Epidermal melanocyte (primary cell): ENCODE data around the gene MAP3K6.

Source experiments
- DNase-seq: peaks from one replicate; pipeline ENCODE4 v3.0.0; 2011; ENCODE audit warnings: low spot score; ENCODE audit not compliant: insufficient read length

MAP3K6 gene

DNA sequence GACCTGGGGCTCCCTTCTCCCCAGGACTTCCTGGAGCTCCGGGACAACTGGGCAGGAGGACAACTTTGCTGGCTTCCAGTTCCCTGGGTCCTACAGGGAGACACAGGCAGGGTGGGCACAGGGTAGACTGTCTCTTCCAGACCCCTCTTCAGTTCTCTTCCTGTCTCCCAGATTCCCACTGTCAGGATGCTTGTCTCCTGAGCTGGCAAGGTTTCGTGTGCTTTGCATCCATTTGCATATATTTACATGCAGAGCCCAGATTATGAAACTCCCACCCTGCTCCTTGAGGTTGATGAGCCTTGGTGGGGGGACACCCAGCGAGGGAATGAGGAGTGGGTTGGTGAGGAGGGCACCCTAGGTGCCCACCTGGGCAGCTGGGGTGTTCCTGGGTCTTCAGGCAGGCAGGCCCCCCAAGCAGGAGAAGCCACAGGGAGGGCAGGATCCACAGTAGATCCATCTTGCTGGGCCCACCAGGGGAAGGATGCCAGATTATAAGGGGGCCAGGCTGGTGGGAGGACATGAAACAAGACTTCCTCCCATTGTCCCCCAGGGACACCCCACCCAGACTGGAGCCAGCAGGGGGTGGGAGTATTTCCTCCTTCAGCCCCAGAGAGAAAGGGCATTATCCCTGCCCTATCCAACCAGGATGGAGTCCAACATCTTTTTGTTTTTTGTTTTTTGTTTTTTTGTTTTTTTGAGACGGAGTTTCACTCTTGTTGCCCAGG, 7.8 kb upstream of the MAP3K6 start, which contains the start of gene FCN3:
FCN3 (minus strand) TSS at position 463 of the 725 bp plus-strand sequence; CDS start at position 457, 6 bp downstream.
- no peak for DNase-seq

DNA sequence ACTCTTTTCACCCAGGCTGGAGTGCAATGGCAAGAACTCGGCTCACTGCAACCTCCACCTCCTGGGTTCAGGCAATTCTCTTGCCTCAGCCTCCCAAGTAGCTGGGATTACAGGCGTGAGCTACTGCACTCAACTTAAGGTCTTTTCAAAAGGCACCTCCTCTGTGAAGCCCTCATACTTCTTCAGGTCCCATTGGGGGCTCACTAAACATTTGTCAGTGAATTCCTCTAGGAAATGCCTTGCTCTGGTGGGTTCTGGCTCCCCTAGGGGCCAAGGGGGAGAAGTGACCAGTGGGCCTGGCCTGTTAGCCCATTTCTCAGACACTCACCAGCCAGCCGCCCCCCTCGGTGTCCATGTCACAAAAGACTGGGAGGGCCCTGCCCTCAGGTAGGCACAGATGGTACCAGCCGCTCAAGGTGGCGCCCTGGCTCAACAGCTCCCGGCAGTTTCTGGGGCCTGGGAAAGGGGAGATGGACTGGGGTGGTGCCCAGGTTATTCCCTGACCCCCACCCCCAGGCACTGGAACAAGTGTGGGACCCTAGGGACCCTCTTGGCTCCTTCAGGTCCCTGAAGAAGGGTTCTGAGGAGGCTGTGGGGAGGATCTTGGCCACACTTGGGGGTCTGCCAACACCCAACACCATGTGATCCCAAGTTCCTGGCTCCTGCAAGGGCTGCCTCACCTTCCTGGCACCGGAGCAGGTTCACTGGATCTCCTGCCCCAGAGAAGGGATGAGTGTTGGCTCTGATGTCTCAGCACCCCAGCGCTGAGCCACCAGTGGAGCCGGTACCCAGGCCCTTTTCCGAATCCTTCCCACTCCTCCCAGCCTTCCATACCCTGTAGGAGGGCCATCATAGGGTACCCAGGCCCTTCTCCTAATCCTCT, 6.3 kb upstream of the MAP3K6 start:
- DNase-seq, result no peak

DNA sequence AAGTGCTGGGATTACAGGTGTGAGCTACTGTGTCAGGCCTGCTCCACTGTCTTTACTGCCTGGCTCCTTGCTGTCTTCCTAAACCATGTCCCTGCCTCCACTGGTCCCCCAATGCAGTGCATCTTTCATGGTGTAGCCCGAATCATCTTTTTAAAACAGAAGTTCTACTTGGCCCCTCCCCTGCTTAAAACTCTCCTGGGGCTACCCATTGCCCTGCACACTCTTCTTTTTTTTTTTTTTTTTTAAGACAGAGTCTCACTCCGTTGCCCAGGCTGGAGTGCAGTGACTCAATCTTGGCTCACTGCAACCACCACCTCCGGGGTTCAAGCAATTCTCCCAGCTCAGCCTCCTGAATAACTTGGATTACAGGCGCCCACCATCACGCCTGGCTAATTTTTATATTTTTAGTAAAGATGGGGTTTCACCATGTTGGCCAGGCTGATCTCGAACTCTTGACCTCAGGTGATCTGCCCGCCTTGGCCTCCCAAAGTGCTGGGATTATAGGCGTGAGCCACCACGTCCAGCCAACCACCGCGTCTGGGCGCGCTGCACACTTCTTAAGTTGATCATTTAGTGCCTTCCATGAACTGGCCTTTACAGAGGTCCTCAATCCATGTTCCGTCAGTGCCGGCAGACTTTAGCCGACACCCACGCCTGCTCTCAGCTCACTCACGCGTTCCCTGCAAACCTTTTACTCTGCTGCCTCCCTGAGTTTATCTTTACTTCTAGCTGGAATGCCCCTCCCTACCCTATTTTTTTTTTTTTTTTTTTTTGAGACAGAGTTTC, 5.5 kb upstream of the MAP3K6 start:
- DNase-seq, result no peak

DNA sequence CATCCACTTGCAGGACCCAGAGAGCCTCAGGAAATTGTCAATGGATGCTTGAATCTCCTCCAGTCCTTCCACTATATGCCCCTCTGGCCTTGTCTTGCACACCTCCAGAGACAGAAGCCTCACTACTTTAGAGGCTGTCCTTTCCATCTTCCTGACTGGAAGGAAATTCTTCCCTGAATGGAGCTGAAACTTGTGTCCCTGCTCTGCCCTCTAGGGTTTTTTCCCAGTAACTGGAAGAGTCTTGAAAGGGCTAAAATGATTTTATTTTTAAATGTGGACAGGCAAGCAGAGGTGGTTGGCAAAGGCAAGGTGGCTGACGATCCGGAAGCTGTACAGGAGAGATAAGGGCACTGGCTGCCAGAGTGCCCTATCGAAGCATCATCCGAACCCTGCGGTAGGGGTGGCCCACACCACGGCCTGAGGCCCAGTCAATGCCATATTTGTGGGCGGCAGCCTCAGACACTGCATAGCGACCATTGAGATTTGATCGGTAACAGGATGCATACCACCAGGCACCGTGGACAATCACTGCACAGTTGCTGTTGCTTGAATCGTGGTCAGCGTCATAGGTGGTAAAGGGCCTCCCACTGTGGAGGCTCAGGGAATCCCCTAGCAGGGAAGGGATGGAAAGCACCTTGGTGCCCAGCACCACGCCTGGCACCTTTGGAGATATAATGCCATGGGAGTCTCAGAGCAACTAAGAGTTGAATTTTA, 2.3 kb upstream of the MAP3K6 start:
- DNase-seq, result no peak

DNA sequence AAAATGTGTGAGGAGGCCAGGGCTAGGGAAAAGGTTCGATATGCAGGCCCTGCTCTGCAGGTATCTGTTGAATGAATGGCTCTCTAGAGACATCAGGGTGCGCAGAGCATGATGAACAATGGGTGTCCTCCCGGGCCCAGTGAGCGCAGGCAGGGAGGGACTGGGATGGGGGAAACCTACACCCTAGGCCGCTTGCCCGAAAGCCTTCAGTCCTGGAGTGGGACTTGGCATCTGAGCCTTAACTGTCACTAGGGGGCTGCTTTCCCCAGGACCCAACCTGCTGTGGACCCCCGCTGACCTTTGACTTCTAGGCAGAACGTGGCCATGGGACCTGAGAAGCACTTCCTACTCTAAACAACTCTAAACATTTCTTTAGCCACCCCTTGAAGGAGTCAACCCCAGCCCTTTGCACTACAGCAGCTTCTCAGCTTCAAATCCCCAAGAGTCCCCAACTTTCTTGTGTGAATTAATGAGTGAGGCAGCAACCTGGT, 444 bp upstream of the MAP3K6 start:
- DNase-seq, result no peak

DNA sequence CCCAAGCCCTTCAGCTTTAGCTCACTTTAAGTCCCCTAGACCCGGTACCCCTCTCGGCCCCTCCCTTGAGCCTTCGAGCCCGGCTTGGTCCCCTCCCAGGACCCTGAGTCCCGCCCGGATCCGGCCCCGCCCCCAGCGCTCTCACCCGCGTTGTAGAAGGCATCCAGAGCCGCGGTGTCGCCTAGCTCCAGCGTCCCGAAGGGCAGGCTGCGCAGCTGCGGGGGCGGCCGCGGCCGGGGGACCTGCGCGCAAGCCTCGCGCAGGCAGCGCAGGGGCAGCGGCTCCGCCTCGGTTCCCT, 699 bp downstream of the MAP3K6 start:
- peak; percentile 75 for DNase-seq

DNA sequence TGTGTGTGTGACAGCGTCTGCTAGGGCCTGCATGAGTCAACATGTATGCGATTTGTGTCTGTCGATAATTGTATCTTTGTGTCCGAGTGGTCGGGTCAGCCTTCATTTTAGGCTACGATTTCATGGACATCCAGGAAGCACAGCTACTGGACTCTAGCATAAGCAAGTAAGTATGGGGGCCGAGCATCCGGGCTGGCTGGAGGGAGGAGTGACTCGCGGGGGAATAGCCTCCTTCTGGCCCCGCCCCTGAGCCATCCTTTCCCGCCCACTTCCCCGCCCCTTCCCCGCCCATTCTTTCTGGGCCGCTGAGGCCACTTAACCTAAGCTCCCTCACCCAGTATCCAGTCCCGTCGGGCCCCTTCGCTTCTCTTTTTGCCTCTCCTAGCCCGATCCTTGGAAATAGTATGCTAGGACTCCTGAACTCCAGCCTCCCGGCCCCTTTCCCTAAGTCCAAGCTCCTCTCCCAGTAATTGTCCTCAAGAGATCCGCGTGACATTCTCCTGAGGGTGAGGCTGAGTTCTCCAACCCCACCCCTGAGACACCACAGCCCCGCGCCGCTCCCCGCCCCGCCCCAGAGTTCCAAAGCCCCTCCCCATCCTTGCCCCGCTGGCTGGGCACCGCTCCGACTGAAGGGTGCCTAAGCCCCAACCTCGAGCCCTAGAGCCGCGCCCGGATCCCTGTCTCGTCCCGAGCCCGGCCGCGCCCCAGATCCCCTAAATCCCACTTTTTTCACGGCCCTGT, 1.2 kb downstream of the MAP3K6 start:
- peak; percentile 93 for DNase-seq

DNA sequence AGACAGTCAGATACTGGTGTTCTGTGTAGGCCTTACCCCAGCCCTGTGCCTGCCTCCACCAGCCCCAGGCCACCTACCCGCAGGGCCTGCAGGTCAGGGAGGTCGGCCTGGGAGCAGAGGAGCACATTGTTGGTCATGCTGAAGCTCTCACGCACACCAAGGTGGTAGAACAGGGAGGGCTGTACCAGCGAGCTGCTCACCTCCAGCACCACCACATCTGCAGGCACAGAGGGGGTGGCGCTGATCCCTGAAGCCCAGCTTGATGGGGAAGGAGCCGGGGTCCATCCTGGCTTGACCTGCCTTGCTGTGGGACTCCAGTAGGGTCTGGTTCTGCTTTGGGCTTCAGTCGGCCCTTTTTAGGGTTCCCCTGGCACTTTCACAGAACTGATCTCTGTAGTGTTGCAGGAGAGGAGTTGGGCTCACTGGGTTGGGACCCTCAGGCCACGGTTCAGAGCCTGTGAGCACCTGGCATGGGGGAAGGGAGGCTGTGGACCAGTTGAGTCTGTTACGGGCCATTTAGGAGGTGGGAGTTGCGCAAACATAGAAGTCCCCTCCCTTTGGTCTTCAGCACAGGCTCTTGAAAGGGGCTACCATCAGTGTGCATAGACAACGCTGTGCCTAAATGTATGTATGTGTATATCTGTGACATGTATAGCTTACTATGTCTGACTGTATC, 1.9 kb downstream of the MAP3K6 start:
- no peak for DNase-seq

DNA sequence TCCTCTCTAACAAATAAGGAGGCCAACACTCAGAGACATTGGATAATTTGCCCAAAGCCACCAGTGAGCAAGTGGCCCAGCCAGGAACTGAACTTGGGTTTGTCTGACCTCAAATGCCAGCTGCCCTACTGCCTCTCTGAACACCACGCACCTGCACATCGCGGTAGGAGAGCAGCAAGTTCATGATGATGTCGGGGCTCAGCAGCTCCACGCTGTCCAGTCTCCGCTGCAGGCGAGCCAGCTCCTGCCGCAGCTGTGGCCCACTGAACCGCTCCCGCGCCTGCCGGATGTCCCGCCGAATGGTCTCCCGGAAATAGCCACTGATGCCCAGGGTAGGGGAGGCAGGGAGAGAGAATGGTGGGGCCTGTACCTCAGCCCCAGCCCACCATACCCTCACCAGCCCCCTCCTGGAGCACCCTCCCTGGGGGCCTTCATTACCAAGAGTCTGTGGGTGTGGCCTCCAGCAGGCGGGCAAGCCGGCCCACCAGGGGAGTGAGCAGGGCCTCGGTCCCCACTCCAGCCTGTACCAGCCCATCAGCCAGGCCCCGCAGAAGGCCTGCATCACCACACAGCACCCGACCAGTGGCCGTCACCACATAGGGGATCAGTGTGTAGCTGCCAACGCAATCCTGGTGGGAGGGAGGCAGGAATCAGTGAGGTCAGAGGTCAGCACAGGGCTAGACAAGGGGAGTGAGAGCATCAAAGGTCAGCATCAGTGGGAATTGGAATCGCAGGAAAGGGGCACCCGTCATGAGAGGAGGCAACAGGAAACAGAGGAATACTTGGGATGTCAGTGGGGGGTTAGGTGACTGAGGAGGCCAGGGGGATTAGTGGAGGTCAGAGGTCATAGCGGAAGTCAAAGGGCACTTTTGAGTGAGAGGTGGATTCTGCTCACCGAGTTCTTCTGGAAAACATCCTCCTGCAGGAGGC, 2.7 kb downstream of the MAP3K6 start:
- DNase-seq, result no peak

DNA sequence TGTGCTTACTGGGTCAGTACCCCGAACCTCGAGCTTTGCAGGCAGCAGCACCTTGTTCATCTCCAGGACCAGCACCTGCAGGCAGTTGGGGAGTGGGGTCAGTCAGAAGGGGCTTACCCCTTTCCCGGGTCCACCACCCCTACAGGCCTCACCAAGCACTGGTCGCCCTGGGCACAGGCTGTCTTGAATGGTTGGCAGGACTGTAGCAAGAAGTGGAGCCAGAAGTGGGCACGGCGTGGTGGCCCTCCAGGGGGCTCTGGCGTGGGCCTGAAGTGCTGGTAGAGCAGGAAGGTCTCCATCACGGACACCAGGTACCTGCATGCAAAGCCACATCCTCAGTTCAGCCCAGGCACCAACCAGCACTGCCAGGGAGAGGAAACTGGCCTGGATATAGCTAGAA, 5.2 kb downstream of the MAP3K6 start:
- DNase-seq, result no peak

DNA sequence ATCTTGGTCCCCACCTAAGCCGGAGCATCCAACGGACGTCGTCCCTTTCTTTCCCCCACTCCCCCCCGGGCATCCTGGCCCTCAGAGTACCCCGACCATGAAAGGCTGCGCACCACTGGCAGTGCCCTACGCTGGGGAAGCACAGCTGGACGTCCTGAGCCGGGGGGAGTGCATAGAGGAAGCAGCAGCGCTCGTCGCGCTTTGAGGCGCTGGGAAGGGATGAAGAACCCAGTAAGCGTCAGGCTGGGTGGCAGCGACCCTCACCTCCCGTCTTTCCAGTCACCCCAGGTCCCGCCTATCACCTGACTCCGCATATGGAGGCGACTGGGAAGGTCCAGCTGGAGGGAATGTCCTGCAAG, 5.7 kb downstream of the MAP3K6 start:
- no peak for DNase-seq

DNA sequence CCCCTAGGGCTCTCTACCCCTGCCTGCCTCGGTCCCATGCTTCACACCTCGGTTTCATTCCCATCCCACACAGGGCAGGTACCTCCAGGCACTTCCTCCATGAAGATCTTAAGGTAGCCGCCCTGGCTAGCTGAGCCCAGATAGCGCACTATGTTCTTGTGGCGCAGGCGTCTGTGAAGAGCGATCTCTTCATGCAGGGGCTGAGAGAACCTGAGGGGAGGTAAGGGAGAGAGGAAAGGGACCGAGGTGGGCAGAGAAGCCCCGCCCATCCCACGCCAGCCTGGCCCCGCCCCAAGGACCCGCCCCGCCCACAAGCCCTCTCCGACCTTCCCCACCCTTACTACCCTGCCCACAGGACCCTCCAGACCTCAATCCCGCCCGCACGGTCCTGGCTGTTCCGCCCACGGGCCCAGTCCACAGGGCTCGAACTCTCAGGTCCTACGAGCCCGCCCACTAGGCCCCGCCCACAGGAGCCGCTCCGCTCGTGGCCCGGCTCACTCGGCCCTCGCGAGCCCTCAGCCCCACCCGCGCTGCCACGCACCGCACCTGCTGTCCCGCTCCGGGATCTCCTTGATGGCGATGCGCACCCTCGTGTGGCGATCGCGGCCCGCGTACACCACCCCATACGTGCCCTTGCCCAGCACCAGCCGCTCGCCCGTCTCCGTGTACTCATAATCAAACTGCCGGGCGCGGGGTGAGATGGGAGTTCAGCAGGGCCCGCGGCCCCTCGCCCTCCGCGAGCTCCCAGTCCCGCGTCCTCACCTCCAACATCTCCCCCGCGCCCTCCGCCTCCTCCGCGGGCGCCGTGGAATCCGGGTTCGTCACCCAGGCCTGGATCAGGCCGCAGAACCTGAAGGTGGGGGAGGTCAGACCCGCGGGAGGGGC, 6.4 kb downstream of the MAP3K6 start:
- no peak for DNase-seq

DNA sequence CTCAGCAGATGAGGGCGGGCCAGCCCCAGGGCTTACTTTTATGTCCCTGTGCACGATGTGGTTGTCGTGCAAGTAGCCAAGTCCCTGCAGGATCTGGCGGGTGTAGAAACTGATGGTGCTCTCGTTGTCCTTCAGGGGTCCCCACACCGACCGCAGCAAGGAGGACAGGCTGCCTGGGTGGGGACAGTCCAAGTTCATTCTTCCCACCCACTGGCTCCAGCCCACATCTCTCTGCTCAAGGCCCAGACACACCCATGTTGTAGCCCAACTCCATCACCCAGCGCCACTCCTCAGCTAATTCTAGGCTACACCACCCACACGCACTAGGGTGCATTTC, 7.0 kb downstream of the MAP3K6 start:
- no peak for DNase-seq

DNA sequence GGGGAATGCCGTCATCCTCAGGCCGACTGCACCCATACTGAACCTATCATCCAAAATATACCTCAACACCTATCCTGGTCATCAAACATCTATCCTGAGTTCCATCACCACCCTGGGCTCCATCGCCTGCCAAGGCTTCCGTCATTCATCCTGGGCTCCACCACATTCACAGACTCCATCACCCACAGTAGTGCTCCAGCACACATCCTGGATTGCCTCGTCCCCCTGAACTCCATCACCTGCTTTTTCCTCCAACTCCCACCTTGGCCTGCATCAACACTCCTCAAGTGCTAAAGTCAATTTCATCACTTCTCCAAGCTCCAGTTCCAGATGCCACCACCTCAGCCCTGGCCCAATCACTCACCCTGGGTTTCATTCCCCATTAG, 7.8 kb downstream of the MAP3K6 start:
- no peak for DNase-seq

DNA sequence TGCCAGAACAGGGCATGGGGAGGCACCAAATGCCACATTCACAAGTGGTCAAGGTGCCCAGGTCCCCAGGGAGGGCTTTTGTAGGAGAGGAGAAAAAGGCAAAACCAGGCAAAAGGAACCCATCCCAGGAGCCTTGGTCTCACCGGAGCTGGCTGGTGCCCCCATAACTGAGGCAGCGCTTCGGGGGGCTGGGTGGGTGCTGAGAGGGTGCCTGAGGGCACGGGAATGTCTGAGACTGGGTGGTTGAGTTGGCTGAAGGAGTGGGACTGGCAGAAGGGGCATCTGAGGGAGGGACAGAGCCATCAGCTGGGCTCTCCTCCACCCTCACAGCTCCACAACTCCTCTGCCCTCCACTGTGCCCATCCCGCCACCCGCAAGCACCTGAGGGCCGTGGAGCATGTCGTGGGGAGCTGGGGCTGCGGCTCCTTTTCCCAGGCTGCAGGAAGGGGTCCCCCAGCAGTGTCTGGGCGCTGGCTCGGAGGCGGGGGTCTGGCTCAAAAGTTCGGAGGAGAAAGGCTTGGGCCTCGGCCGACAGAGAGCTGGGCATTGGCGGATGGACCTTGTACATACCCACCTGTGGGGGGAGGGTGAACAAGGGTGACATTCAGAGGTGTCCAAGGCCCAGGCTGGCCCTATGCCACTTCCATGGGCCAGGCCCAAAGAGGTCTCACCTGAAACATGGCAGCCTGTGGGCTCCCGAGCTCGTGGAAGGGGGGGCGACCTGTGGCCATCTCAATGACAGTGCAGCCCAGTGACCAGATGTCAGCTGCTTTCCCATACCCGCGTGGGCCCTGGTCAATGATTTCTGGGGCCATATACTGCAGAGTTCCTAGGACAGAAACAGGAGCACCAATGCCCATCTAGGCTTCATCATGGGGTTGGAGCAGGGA, 8.5 kb downstream of the MAP3K6 start:
- no peak for DNase-seq

DNA sequence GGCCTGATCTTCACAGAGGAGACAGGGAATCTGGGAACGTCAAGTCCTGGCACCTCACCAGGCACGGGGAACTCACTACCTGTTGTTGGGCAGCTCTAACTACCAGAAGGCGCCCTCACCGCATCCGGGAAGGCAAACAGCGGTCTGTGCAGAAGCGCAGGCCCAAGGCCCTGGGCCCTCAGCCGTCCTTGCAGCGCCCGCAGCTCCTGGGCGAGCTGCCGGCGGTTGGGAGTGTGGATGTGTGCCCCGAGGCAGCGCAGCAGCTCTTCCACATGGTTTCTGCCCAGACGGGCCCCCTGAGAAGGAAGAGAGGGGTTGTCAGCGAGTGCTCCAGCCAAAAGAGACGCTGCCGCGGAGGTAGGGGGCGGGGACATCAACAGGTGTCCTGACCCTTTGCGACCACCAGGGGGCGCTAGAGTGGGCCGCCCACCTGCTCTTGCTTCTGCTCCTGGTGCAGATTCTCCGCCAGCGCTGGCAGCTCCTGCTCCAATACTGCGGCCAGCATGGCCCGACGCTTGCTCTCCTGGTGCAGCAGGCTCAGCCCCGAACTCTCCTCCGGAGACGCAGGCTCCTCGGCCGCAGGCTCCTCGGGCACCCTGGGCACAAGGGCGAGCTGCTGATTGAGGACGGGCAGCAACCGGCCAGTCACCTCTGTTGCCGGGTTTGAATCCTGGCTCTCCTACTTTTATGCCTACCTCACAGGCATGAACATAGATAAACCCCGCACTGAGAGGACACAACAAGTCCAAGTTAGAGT, 9.3 kb downstream of the MAP3K6 start:
- DNase-seq, result peak; percentile 86
